ENCODE results near the gene LIAS.
"Not testable (repeated sequence)": the region's sequence is repeated elsewhere in the genome, so short reads cannot be mapped to it uniquely, and the experiment has no call there.

Gene LIAS

GRCh38 chr4:39458505-39459300 lies at the start of gene LIAS, which contains the start of gene RPL9:
LIAS (plus strand) TSS chr4:39459056; CDS start chr4:39459118, 62 bp downstream.
RPL9 (minus strand) TSS chr4:39458922; CDS start chr4:39458439, 483 bp downstream.
- DNase-seq = peak; percentile 91

DNA sequence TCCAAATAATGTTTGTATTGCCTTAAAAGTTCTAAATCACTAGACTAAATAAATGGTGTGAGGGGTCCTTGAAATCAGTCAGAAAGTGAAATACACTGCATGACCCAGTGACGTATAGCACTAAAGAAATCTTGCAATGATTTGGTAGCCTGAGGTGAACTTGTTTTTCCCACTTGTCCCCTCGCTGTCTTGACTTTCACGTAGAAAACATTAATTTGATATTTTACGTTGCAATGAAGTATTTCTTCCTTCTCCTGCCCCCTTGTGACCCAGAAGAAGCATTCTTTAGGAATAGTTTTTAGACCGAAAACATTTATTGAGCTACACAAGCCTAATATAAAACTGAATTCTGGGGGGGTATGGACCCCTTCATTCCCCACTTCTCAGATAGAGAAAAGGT lies 48.4 kb upstream of the LIAS start:
- no peak for DNase-seq

DNA sequence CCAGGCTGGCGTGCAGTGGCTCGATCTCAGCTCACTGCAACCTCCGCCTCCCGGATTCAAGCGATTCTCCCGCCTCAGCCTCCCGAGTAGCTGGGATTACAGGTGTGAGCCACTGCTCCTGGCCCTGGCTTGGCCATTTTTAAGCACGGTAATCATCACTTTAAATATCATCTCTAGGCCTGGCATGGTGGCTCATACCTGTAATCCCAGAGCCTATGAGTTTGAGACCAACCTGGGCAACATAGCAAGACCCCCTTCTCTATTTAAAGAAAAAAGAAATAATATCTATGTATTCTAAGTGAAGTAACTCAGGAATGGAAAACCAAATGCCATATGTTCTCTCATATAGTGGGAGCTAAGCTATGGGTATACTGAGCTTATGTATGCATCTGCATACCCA lies 47.3 kb upstream of the LIAS start:
- DNase-seq = not testable (repeated sequence)

DNA sequence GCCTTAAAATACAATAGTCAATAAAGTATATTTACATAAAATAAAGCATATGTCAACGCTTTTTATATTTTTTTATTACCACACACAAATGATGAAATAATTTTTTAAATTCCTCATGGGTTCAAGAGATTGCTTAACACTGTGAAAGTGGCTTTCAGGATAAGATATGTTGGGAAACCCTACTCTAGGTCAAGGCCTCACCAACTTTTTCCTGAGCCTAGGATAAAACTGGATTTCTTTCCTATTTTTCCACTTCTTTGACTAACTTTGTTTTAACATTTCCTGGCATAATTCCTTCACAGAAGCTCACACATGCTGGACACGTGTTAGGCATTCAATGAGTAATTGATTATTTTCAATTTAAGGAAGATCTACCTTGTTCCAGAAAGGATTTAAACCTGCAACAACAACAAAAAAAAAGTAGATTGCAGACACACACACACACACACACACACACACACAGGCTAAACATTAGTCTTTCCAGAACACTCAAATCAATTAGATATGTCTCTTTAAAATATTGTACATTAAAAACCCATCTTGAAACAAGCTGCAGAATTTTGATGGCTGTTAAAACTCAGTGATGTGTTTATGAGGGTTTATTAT lies 43.1 kb upstream of the LIAS start:
- DNase-seq = no peak

DNA sequence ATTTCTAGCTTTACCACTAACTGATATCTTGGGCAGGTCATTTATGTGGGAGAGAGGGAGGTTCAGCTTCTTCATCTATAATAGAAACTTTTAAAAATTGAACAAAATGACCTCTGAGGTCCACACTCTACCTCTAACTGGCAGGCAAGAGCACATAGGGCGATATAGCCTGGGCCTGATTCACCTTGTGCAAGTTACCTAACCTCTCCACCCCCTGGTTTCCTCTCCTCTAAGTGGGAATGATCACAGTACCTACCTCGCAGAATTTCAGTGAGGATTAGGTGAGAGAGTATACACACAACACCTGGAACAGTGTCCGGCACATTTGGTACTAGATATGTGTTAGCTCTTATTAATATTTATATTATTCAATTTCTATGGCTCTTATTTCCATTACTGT lies 36.6 kb upstream of the LIAS start:
- no peak for DNase-seq

DNA sequence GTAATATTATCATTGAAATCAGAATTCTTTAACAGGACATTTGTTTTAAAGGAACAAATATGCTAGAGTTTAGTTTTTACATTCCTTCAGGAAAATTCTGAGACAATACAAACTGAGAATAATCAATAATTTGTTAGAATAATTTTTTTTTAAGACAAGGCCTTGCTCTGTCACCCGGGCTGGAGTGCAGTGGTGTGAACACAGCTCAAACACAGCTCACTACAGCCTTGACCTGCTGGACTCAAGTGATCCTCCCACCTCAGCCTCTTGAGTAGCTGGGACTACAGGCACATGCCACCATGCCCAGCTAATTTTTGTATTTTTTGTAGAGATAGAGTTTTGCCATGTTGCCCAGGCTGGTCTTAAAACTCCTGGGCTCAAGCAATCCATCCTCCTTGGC lies 33.6 kb upstream of the LIAS start:
- DNase-seq = not testable (repeated sequence)

DNA sequence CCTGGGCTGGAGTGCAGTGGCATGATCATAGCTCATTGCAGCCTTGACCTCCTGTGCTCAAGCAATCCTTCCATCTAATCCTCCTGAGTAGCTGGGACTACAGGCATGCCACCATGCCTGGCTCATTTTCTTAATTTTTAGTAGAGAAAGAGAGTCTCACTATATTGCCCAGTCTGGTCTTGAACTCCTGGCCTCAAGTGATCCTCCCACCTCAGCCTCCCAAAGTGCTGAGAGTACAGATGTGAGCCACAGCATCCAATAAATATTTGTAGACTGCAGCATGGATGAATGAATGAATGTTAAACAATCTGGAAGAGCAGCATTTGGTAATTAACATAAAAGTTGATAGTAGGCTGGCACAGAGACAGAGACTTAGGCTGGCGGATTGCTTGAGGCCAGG lies 32.1 kb upstream of the LIAS start:
- DNase-seq = no peak

DNA sequence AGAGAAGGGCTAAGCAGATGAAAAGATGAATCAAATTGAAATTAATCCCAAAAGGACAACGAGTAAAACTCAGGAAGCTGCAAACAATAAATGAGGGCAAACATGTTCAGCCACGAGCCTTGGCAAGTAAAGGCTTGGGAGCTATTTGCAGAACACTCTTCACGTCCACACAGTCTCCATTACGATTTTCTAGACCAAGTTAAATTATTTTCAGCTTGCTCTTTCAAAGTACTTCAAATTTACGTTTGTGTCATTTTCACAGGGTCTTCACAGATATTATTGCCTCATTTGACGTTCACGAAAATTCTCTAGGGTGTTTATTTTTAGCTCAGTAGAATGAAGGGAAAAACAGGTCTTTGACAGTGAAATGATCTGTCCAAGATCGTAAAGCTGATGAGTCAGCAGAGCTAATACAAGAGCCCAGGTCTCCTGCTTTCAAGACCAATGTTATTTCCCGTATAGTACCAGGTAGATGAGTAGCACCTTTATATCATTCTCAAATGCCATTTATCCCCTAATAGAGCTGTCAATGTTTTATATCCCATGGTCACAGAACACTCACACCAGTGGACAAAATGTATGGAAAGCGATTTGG lies 31.2 kb upstream of the LIAS start:
- DNase-seq = no peak

DNA sequence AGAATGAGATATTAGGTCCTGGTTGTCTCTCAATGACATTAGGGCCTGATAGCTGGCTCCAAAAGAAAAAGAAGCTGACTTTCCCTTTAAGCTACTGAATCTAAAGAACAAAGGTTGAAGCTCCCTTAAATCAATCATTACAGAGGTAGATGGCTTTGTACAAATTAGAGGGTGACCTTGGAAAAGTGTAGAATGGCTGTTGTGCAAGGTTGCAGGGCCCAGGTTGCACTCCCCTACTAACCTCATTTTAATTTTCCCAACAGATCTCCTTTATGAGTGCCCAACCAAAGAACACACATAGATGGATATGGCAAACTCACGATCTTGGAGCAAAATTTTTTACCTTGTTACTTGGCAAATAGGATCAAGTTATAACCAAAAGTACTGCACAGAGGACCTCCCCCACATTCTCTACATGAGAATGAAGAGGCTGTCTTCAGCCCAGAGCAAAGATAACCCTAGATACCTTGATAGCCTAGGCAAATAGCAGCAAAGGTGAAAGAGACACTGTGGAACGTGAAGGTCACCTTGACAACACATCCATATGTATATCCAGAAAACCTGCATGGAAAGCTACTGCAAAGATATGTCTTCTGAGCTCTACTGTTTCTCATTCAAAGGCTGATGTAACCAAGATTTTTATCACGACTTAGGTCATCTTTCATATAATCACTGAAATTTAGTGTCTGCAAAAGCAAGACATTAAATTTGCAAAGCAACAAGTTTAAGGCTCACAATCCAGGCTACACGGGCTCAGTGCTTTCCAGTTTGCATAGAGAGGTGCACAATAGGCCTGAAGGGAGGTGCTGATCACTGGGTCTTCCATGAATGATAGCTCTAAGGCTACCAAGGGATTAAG lies 29.2 kb upstream of the LIAS start:
- DNase-seq = no peak

DNA sequence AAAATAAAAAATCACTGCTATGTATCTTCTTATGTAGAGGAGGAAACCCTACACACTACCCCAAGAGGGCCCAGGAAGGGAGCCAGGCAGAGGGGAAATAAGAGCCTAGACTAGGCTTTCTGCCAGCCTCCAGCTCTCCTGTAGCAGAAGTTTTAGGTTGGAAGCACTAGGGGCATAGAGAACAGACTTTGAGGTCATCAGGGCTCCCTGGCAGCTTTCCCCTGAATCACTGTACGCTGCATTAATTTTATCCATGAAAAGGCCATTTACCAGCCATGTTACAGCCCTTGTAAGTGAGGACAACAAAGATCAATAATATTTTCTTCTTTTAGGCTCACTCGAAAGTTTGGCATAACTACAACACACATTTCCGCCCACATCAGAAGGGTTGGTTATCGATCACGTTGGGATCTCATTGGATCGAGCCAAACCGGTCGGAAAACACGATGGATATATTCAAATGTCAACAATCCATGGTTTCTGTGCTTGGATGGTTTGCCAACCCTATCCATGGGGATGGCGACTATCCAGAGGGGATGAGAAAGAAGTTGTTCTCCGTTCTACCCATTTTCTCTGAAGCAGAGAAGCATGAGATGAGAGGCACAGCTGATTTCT lies 24.9 kb upstream of the LIAS start:
- DNase-seq = no peak

DNA sequence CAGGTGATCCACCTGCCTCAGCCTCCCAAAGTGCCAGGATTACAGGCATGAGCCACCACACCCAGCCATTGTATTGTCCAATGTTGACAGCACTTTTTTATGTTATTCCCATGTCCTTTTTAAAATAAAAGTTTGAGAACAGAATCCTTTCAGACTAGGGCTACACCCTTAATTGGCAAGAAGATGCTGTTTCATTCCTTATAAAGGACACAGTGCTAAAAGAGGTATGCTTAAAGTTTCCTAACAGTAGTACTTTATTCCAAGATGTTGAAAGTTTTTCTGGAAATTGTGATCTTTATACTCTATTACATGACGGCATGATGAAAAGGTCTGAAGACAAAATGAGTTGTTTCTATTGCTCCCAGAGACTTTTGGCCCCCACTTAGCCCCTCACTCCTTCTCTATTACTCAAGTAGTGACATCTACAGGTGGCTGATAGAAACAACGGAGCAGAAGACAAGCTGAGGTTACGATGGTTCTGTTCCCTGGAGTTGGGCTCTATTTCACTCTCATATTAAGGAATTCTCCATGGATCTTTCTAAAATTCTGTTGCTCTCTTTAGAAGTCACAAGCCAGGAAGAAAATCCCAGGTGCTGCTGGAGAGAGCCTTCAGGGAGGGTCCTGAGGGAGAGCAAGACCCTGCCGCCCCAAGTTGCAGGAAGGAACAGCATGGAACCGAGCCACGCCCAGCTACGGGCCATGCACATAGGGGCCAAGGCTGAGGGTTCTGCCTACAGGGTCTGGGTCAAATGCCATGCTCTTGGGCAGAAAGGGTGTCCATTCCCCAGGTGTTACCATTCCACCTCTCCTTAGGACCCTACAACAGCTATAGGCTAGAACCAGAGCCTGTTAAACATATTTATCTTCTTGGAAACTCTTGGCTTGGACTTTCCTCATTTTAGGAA lies 22.9 kb upstream of the LIAS start:
- DNase-seq = no peak

- no peak for DNase-seq
Measured at GRCh38 chr4:39441593-39441992, 17.3 kb upstream of the LIAS start.

GRCh38 chr4:39442998-39443397 lies 15.9 kb upstream of the LIAS start:
- no peak for DNase-seq

DNA sequence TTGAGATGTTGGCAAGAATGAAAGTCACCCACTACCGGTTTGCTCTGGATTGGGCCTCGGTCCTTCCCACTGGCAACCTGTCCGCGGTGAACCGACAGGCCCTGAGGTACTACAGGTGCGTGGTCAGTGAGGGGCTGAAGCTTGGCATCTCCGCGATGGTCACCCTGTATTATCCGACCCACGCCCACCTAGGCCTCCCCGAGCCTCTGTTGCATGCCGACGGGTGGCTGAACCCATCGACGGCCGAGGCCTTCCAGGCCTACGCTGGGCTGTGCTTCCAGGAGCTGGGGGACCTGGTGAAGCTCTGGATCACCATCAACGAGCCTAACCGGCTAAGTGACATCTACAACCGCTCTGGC lies 12.4 kb upstream of the LIAS start:
- DNase-seq = no peak

DNA sequence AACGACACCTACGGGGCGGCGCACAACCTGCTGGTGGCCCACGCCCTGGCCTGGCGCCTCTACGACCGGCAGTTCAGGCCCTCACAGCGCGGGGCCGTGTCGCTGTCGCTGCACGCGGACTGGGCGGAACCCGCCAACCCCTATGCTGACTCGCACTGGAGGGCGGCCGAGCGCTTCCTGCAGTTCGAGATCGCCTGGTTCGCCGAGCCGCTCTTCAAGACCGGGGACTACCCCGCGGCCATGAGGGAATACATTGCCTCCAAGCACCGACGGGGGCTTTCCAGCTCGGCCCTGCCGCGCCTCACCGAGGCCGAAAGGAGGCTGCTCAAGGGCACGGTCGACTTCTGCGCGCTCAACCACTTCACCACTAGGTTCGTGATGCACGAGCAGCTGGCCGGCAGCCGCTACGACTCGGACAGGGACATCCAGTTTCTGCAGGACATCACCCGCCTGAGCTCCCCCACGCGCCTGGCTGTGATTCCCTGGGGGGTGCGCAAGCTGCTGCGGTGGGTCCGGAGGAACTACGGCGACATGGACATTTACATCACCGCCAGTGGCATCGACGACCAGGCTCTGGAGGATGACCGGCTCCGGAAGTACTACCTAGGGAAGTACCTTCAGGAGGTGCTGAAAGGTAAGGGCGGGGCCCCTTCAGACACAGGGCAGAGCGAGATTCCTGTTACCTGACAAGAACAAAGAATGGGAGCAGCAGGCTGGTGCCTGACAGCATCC lies 11.8 kb upstream of the LIAS start:
- peak; percentile 7 for DNase-seq

GRCh38 chr4:39450618-39451017 lies 8.2 kb upstream of the LIAS start:
- no peak for DNase-seq

DNA sequence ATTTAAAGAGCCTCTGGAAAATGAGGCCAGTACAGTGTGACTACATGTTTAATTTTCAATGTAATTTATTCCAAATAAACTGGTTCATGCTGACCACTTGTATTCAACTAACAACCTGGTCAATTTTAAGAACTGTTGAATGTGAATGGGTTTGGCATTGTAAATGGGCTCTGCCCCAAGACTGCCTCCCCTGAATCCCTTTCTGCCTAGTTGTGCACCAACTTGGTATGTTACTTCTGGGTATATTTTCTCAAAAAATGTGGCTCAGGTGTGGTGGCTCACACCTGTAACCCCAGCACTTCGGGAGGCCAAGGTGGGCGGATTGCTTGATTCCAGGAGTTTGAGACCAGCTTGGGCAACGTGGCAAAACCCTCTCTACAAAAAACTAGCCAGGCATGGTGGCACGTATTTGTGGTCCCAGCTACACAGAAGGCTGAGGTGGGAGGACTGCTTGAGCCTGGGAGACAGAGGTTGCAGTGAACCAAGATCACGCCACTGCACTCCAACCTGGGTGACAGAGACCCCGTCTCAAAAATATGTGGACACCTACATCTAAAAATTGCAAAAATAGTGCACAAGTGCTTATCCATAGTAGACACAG lies 7.3 kb upstream of the LIAS start:
- DNase-seq = no peak

- DNase-seq = no peak
Measured at GRCh38 chr4:39452153-39452859, 6.5 kb upstream of the LIAS start.

GRCh38 chr4:39452860-39453587 lies 5.8 kb upstream of the LIAS start:
- DNase-seq = no peak
